ENCODE data around the gene MNX1.

MNX1 gene

GRCh38 chr7:157016024-157016351 is 5.5 kb upstream of the MNX1 start:
- TF ChIP-seq CTCF (IDR thresholded peaks at IDR 0.05; ENCODE audit: low read depth, low read length): no peak
- in situ Hi-C loops (cut with HindIII; ENCODE audit: low sequenced_read_pairs): no loop called here
- H3K4me3 ChIP-seq (ENCODE audit: low read depth, low read length): no peak overlapping the region
- no peak for DNase-seq (ENCODE audit: low read depth, low spot score)

GRCh38 chr7:157014635-157015555 is 4.4 kb upstream of the MNX1 start:
- no peak for DNase-seq (ENCODE audit: low read depth, low spot score)
- no peak for TF ChIP-seq CTCF (IDR thresholded peaks at IDR 0.05; ENCODE audit: low read depth, low read length)
- in situ Hi-C loops (cut with HindIII; ENCODE audit: low sequenced_read_pairs): no loop called here
- no peak overlapping the region for H3K4me3 ChIP-seq (ENCODE audit: low read depth, low read length)

- H3K4me3 ChIP-seq (ENCODE audit: low read depth, low read length): no peak overlapping the region
- TF ChIP-seq CTCF (IDR thresholded peaks at IDR 0.05; ENCODE audit: low read depth, low read length): no peak
- in situ Hi-C loops (cut with HindIII; ENCODE audit: low sequenced_read_pairs): no loop called here
- DNase-seq (ENCODE audit: low read depth, low spot score): no peak
Observed at GRCh38 chr7:157013602-157014549, 3.4 kb upstream of the MNX1 start.

GRCh38 chr7:157013101-157013500 is 2.6 kb upstream of the MNX1 start:
- no peak overlapping the region for H3K4me3 ChIP-seq (ENCODE audit: low read depth, low read length)
- TF ChIP-seq CTCF (IDR thresholded peaks at IDR 0.05; ENCODE audit: low read depth, low read length): no peak
- DNase-seq (ENCODE audit: low read depth, low spot score): no peak
- in situ Hi-C loops (cut with HindIII; ENCODE audit: low sequenced_read_pairs): no loop called here

GRCh38 chr7:157012113-157012547 is 1.7 kb upstream of the MNX1 start:
- in situ Hi-C loops (cut with HindIII; ENCODE audit: low sequenced_read_pairs): no loop called here
- no peak for TF ChIP-seq CTCF (IDR thresholded peaks at IDR 0.05; ENCODE audit: low read depth, low read length)
- no peak for DNase-seq (ENCODE audit: low read depth, low spot score)
- H3K4me3 ChIP-seq (ENCODE audit: low read depth, low read length): no peak overlapping the region

GRCh38 chr7:157011333-157012112 is 1.1 kb upstream of the MNX1 start:
- in situ Hi-C loops (cut with HindIII; ENCODE audit: low sequenced_read_pairs): no loop called here
- TF ChIP-seq CTCF (IDR thresholded peaks at IDR 0.05; ENCODE audit: low read depth, low read length): no peak
- no peak for DNase-seq (ENCODE audit: low read depth, low spot score)
- no peak overlapping the region for H3K4me3 ChIP-seq (ENCODE audit: low read depth, low read length)

All from astrocyte of the spinal cord (primary cell).